Peyer's patch (tissue), 4 donors: Measurements from ENCODE around the gene GRIK4.

Source experiments
- CTCF ChIP-seq, 6 experiments: fragments of 450-650 bp in 4 of 6; fragments of 200-600 bp in 2 of 6; sonication (generic) in 1 of 6; IDR thresholded peaks; one replicate each; pipeline ENCODE4 v1.5.1; 2017 to 2019; ENCODE audit warnings: antibody characterized with exemption in 6 of 6, mild to moderate bottlenecking in 3 of 6, moderate library complexity in 1 of 6
- POLR2A ChIP-seq, 2 donors: fragments of 450-650 bp; IDR thresholded peaks; one replicate each; pipeline ENCODE4 v1.5.1; 2017; ENCODE audit warnings: antibody characterized with exemption in 2 of 2, mild to moderate bottlenecking in 2 of 2, moderate library complexity in 2 of 2

GRCh38 chr11:120606211-120607010, 94.9 kb downstream of the GRIK4 start:
- TF ChIP-seq CTCF (IDR thresholded peaks at IDR 0.05): no peak
- no peak for TF ChIP-seq POLR2A (IDR thresholded peaks at IDR 0.05)
